Lower leg skin (tissue), 3 donors: ENCODE results near the gene GLYATL3.

Experiments
- CTCF ChIP-seq, 3 donors: fragments of 450-650 bp; IDR thresholded peaks; one replicate each; pipeline ENCODE4 v1.5.1; 2016; ENCODE audit warnings: antibody characterized with exemption in 3 of 3, mild to moderate bottlenecking in 3 of 3, moderate library complexity in 2 of 3
- POLR2A ChIP-seq, 2 donors: fragments of 450-650 bp; IDR thresholded peaks; one replicate each; pipeline ENCODE4 v1.6.1; 2016 to 2017; ENCODE audit warnings: antibody characterized with exemption in 2 of 2, mild to moderate bottlenecking in 1 of 2, moderate library complexity in 1 of 2

DNA sequence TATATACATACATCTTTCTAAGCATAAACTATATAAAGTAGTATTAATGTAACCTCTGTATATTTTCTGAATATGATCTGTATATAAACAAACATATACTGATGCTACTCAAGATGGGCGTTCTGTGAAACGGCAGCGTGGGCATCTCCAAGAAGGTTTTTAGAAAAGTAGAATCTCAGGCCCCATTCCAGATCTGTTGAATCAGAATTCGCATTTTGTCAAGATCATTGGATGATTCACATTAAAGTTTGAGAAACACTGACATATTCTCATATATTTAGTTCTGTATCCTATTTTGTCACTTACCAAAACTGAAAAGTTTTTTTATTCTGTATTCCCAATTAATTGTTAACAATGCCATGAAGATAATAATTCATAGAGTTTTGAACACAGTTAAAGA, 56.2 kb downstream of the GLYATL3 start:
- TF ChIP-seq CTCF (IDR thresholded peaks at IDR 0.05): no peak
- no peak for TF ChIP-seq POLR2A (IDR thresholded peaks at IDR 0.05)
